Natural killer cell treated with Interleukin-12 subunit alpha and Interleukin-12 subunit beta and Interleukin-15 and Interleukin-18, amount 100 ng/mL, for 72 hours (primary cell): Measurements from ENCODE around the gene SWI5. TPM values are rescaled to one million over a fixed set of nuclear protein-coding genes. Genes with fewer than 3 reads are reported as not detected.
"Not testable (repeated sequence)": the region's sequence is repeated elsewhere in the genome, so short reads cannot be mapped to it uniquely, and the experiment has no call there.

Experiments
- ATAC-seq, 2 donors: fragments of 150-1000 bp; cut with Tn5 transposase in 1 of 2; sonication (Bioruptor Pico), chemical (Tn5 transposase) in 1 of 2; 2 replicates each; pipeline ENCODE4 v1.10.0; 2021
- DNase-seq: peaks from one replicate; pipeline ENCODE4 v3.0.0; 2022; ENCODE audit warnings: low spot score
- H3K27ac Mint-ChIP-seq, 2 donors: 1 replicate in 1 of 2; 2 replicates in 1 of 2; pipeline ENCODE4 v1.8.0; 2022; ENCODE audit warnings: mixed read lengths in 2 of 2, mild to moderate bottlenecking in 1 of 2, moderate library complexity in 1 of 2
- H3K27me3 Mint-ChIP-seq, 2 donors: 1 replicate in 1 of 2; 2 replicates in 1 of 2; pipeline ENCODE4 v1.8.0; 2022; ENCODE audit warnings: mixed read lengths in 2 of 2
- H3K36me3 Mint-ChIP-seq: one replicate; pipeline ENCODE4 v1.8.0; 2022; ENCODE audit warnings: mixed read lengths
- H3K4me1 Mint-ChIP-seq, 2 donors: 1 replicate in 1 of 2; 2 replicates in 1 of 2; pipeline ENCODE4 v1.8.0; 2022; ENCODE audit warnings: low read depth in 2 of 2, mixed read lengths in 2 of 2, mild to moderate bottlenecking in 1 of 2
- H3K4me3 Mint-ChIP-seq: one replicate; pipeline ENCODE4 v1.8.0; 2022; ENCODE audit warnings: mixed read lengths
- H3K9me3 Mint-ChIP-seq: 2 replicates; pipeline ENCODE4 v1.8.0; 2022; ENCODE audit warnings: mixed read lengths
- total RNA-seq, 2 donors: library from RNA; stranded (reverse); gene quantifications; one replicate each; pipeline ENCODE4 v1.2.3, GENCODE V29; 2022

SWI5 gene
- total RNA-seq, 2 donors from 2014 or later, result 7.5 to 20.4 TPM

DNA sequence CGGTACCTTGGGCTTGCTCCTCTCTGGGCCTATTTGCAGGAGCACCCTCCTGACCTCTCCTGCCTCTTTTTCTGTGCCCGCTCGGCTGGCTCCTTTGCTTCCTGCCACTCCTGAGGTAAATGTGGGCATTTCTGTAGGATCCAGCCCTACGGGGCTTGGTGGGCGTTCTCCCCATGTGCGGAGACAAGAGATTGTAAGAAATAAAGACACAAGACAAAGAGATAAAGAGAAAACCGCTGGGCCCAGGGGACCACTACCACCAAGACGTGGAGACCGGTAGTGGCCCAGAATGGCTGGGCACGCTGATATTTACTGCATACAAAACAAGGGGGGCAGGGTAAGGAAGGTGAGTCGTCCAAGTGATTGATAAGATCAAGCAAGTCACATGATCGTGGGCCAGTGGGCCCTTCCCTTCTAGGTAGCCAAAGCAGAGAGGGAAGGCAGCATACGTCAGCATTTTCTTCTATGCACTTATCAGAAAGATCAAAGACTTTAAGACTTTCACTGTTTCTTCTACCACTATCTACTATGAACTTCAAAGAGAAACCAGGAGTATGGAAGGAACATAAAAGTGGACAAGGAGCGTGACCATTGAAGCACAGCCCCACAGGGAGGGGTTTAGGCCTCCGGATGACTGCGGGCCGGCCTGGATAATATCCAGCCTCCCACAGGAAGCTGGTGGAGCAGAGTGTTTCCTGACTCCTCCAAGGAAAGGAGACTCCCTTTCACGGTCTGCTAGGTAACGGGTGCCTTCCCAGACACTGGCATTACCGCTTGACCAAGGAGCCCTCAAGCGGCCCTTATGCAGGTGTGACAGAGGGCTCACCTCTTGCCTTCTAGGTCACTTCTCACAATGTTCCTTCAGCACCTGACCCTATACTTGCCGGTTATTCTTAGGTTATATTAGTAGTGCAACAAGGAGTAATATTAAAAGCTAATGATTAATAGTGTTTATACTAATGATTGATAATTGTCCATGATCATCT lies 3.3 kb downstream of the SWI5 start:
- not testable (repeated sequence) for H3K36me3 Mint-ChIP-seq, H3K9me3 Mint-ChIP-seq, H3K27me3 Mint-ChIP-seq, H3K27ac Mint-ChIP-seq, H3K4me3 Mint-ChIP-seq, DNase-seq, ATAC-seq
- peaks cover 22 to 24% of the 10 kb centered on the region in 2 donors for H3K4me1 Mint-ChIP-seq

DNA sequence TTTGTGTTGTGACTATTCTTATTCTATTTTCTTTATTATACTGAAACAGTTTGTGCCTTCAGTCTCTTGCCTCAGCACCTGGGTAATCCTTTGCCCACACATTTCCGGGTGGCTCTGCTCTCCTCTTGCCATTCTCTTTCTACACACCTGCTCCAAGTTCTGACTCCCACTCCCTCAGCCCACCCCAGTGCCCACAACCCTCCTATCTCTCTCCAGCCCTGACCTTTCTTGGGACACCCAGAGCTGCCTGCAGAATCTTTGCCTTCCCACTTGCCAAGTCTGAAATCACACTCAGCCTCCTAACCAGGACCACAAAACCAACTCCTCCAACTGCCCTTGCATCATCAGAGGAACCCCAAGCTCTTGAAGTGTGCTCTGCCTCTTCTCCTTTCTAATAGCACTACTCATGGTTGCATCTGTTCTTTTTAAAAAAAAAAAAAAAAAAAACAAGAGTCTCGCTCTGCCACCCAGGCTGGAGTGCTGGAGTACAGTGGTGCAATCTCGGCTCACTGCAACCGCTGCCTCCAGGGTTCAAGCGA lies 4.1 kb downstream of the SWI5 start:
- DNase-seq (no peak), ATAC-seq (no peak)
- Mint-ChIP-seq H3K27ac (no peak overlapping the region), H3K9me3 (no peaks in the 10 kb centered on the region), H3K4me1 (peaks cover 16 to 18% of the 10 kb centered on the region in 2 donors), H3K36me3 (no peaks in the 10 kb centered on the region), H3K4me3 (no peak overlapping the region), H3K27me3 (no peaks in the 10 kb centered on the region)

DNA sequence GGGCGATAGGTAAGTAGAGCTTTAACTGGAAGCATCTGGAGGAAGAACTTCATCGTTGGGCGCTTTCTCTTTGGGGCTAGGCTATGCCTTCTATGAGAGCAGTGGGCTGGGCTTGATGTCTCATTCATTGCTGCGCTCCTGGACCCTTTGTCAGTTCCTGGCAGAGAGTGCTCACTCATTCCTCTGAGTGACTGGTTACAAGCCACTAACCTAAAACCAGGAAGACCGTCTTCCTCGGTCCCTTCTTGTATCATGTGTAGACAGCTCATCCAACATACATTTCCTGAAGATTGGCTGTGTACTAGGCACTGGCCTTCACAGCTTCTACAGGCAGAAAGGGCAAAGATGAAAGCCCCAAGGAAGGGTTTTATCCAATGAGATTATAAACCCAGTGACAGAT lies 6.4 kb downstream of the SWI5 start:
- ATAC-seq (no peak), DNase-seq (no peak)
- H3K4me1 Mint-ChIP-seq, result peaks cover 0 to 4% of the 10 kb centered on the region in 2 donors
- no peak overlapping the region for H3K27ac Mint-ChIP-seq
- H3K27me3 Mint-ChIP-seq, result no peaks in the 10 kb centered on the region
- H3K36me3 Mint-ChIP-seq, result no peaks in the 10 kb centered on the region
- no peak overlapping the region for H3K4me3 Mint-ChIP-seq
- no peaks in the 10 kb centered on the region for H3K9me3 Mint-ChIP-seq

DNA sequence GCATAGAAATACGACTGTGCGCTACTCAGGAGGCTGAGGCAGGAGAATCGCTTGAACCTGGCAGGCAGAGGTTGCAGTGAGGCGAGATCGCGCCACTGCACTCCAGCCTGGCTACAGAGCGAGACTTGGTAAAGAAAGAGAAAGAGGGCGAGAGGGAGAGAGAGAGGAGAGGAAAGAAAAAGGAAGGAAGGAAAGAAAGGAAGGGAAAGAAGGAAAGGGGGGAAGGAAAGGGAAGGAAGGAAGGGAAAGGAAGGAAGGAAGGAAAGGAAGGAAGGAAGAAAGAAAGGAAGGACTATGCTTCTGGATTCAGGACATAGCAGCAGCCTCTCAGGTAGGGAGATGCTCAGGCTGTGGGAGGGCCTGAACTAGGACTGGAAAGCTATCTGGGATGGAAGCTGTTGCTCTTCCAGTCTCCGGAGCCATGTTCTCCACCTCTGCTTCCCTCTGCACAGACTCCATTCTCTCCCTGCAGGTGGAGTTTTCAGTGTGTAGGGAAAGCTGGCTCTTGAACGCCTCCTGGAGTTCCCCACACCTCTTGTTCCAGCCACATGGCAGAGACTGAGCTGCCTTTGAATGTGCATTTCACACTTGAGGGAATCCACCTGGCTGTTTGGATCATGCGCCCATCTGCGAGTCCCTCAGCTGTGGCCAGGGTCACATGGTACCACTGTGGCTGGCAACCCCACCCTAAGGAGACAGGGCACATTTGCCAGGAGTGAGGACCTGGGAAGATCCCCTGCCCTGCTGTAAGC lies 9.1 kb downstream of the SWI5 start:
- Mint-ChIP-seq H3K4me1 (peaks cover 0 to 5% of the 10 kb centered on the region in 2 donors), H3K36me3 (no peaks in the 10 kb centered on the region), H3K27me3 (no peaks in the 10 kb centered on the region), H3K4me3 (no peak overlapping the region), H3K9me3 (no peaks in the 10 kb centered on the region), H3K27ac (no peak overlapping the region)
- no peak for ATAC-seq
- DNase-seq, result no peak

DNA sequence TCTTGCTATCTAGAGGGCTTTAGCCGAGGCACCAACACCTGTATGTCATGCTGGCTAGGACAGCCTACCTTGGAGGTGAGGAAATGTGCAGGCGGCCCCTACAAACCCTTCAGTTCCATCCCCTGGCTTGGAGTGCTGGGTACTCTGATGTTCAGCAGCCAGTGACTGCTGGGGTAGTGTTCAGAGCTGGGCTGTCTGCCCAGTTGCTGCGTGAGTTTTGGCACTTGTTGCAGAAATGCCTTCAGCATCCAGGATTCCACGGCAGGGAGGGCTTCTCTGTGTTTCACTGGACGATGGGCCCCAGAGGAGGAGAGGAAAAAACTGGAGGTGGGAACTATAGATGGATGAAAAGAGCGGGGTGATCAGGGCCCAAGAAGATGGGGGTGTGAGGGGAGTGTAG lies 10.4 kb downstream of the SWI5 start:
- Mint-ChIP-seq H3K4me3 (no peak overlapping the region), H3K36me3 (no peaks in the 10 kb centered on the region), H3K9me3 (no peaks in the 10 kb centered on the region), H3K27ac (no peak overlapping the region), H3K27me3 (no peaks in the 10 kb centered on the region), H3K4me1 (peaks cover 0 to 4% of the 10 kb centered on the region in 2 donors)
- ATAC-seq (no peak), DNase-seq (no peak)

DNA sequence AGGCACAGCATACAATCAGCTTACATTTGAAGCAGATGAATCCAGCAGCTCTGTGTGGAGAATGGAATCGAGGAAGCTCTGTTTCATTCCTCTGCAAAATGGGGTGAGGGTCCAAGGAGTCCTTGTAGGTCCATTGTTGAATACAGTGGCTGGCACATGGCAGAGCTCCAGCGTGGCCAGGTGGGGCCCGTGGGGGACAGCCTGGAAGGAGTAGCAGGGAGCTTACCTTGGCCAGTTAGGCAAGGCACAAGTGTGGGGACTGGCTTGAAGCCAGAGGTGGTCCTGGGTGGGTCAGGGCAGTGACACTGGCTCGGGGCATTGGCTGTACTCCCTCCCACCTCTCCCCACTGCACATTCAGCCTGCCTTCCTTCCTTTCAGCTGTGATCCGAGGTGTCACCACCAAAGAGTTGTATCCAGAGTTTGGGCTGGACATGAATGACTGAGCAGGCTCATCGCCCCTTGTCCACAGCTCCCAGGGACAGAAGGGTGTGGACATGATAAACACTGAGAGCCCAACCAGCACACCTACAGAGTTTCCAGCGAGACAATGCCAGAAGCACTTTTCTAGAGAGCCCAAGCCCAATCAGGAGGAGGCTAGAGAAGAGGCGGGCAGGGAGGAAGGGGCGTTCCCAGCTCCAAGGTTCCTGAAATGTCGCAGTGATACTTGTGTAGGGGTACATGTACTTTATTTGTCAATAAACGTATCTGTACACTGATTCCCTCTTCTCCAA lies 12.4 kb downstream of the SWI5 start:
- ATAC-seq (peak in 1 of 2 donors; percentile 48), DNase-seq (no peak)
- H3K4me1 Mint-ChIP-seq, result peaks cover 0 to 4% of the 10 kb centered on the region in 2 donors
- no peak overlapping the region for H3K27ac Mint-ChIP-seq
- no peaks in the 10 kb centered on the region for H3K36me3 Mint-ChIP-seq
- no peaks in the 10 kb centered on the region for H3K27me3 Mint-ChIP-seq
- H3K4me3 Mint-ChIP-seq, result no peak overlapping the region
- no peaks in the 10 kb centered on the region for H3K9me3 Mint-ChIP-seq

DNA sequence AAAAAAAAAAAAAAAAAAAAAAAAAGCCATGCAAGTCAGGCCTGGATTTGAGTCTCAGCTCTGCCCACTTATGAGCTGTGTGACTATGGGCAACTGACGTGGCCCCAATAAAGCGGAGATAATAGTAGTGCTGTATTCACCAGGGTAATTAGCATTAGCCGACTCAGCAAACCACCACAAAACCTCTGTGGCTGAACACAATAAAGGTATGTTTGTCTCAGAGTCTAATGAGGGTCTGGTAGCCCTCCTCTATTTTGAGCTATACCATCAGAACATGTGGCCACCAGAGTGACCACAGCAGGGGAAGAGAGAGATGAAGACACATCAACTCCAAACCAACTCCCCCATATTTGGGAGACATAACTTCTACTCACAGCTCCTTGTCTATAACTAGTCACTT lies 15.9 kb downstream of the SWI5 start:
- Mint-ChIP-seq H3K36me3 (no peaks in the 10 kb centered on the region), H3K27ac (no peak overlapping the region), H3K9me3 (no peaks in the 10 kb centered on the region), H3K27me3 (no peaks in the 10 kb centered on the region), H3K4me1 (peaks cover 0 to 7% of the 10 kb centered on the region in 2 donors), H3K4me3 (no peak overlapping the region)
- DNase-seq (no peak), ATAC-seq (no peak)

DNA sequence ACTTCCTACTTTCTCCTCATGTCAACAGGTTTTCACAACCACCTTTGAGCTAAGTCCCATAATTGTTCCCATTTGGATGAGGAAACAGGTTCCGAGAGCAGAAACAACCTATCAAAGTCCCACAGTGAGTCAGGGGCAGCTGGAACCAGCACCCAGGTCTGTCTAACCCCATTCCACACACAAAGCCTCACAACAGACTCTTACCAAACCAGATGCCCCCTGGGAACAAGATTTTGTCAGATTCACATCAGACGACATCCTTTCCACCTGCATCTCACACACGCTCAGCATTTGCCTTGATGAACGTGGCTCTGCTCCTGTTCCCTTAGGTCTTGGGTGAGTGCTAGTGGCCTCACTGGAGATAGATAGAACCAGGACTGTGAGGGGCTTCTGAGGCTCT lies 17.0 kb downstream of the SWI5 start:
- Mint-ChIP-seq H3K9me3 (no peaks in the 10 kb centered on the region), H3K27ac (no peak overlapping the region), H3K4me1 (peaks cover 0 to 3% of the 10 kb centered on the region in 2 donors), H3K36me3 (no peaks in the 10 kb centered on the region), H3K4me3 (no peak overlapping the region), H3K27me3 (no peaks in the 10 kb centered on the region)
- DNase-seq (no peak), ATAC-seq (no peak)

DNA sequence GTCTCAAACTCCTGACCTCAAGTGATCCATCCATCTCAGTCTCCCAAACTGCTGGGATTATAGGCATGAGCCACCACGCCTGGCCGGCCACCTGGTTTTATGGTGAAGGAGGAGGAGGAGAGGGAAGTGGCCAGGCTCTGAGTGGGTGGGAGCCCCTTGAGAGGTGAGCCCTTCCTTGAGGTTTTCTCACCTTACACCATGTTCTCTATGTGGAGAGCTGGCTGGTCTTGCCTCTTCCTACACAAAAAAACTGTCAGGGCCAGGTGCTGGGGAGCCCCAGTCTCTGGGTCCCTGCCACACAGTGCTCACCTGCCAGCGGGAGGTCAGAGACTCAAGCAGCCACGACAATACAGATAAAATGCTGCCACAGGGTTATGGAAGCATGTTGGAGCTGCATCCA lies 18.1 kb downstream of the SWI5 start:
- DNase-seq (no peak), ATAC-seq (no peak)
- peaks cover 0 to 3% of the 10 kb centered on the region in 2 donors for H3K4me1 Mint-ChIP-seq
- H3K9me3 Mint-ChIP-seq, result no peaks in the 10 kb centered on the region
- H3K27me3 Mint-ChIP-seq, result no peaks in the 10 kb centered on the region
- H3K27ac Mint-ChIP-seq, result no peak overlapping the region
- H3K4me3 Mint-ChIP-seq, result no peak overlapping the region
- H3K36me3 Mint-ChIP-seq, result no peaks in the 10 kb centered on the region

DNA sequence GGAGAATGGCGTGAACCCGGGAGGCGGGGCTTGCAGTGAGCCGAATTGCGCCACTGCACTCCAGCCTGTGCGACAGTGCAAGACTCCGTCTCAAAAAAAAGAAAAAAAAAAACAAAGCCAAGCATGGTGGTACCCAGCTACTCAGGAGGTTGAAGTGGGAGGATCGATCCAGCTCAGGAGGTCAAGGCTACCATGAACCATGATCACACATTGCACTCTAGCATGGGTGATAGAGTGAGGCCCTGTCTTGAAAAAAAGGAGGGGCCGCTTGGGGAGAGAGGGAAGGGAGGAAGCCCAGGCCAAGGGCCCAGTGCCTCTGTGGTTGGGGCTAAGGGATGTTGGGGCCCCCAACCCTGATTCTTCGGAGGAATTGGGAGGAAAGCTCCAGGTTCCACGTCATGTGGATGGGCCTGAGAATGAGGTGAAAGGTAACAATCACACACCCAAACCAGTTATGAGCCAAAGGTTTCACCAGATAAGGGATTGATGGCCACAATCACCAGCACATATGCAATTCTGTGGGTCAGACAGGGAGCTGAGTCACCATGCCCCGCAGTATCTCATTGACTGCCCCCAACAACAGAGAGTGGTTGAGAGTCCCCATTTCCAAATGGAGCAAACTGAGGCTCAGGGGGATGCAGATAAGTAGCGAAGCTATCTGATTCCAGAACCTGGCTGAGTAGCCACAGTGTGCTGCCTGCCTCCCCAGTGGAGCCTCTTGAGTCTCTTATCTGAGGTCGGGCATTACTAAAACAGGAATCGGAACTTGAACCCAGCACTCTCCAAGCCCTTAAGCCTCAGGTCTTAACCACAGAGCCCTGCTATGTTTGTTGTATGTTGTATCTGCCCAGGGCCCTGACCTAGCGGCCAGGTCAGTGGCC lies 20.5 kb downstream of the SWI5 start:
- Mint-ChIP-seq H3K27ac (no peak overlapping the region), H3K9me3 (no peaks in the 10 kb centered on the region), H3K36me3 (no peaks in the 10 kb centered on the region), H3K4me1 (peaks cover 0 to 3% of the 10 kb centered on the region in 2 donors), H3K27me3 (no peaks in the 10 kb centered on the region), H3K4me3 (no peak overlapping the region)
- DNase-seq, result no peak
- ATAC-seq, result no peak

DNA sequence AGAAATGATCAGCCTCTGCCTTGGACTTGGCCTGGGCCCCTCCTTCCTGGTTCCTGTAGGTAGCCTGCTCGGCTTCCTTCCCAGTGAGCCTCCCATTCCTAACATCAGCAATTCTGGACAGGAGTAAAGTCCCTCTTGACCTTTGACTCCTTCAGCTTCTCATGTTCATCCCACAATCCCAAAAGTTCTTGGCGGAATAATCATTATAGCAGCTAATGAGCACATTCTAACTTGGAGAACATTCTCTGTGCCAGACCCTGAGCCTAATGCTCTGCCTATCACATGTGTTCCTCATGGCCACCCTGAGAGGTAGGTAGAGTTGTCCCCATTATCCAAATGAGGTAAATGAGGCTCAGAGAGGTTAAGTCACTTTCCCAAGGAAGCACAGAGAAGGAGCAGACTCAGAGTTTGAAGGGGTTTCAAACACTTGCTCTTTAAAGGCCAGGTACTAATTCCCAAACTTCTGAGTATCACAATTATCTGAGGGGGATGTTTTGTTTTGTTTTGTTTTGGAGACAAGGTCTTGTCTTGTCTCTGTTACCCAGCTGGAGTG lies 21.2 kb downstream of the SWI5 start:
- Mint-ChIP-seq H3K27me3 (no peaks in the 10 kb centered on the region), H3K4me3 (no peak overlapping the region), H3K4me1 (peaks cover 0 to 3% of the 10 kb centered on the region in 2 donors), H3K27ac (no peak overlapping the region), H3K9me3 (no peaks in the 10 kb centered on the region), H3K36me3 (no peaks in the 10 kb centered on the region)
- no peak for ATAC-seq
- no peak for DNase-seq

DNA sequence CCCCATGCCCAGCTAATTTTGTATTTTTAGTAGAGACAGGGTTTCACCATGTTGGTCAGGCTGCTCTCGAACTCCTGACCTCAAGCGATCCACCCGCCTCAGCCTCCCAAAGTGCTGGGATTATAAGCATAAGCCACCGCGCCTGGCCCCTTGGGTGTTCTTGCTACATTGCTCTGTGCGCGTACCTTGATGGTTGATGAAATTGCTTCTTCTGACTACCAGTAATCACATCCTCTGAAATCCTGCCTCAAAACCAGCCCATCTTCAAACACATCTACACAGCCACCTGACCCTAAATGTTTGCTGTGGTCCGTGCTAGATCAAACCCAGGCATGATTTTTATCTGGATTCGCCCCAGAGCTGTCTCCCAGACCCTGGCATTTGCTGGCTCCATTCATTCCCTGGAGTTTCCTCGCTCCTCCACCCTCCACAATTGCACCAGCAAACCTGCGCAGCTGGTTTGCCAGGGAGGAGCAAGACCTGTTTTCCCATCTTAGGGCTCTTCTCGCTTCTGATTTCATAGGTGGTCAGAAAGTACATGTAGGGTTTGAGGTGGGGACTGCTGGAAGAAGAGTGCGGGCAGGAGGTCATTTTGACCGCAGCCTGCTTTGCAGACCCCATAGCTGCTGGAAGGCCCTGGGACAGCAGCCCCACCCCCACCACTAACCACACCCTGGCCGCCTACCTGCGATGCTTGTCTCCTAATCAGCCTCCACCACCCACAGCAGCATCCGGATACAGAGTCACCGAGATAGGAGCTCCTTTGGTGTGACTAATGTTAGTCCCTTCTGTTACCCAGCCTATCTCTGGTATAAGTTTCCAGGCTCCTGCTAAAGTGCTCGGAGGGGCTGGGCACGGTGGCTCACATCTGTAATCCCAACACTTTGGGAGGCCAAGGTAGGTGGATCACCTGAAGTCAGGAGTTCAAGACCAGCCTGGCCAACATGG lies 22.7 kb downstream of the SWI5 start:
- H3K4me1 Mint-ChIP-seq, result peaks cover 0 to 3% of the 10 kb centered on the region in 2 donors
- H3K9me3 Mint-ChIP-seq, result no peaks in the 10 kb centered on the region
- H3K27me3 Mint-ChIP-seq, result no peaks in the 10 kb centered on the region
- no peak overlapping the region for H3K27ac Mint-ChIP-seq
- ATAC-seq (no peak), DNase-seq (no peak)
- H3K4me3 Mint-ChIP-seq, result no peak overlapping the region
- no peaks in the 10 kb centered on the region for H3K36me3 Mint-ChIP-seq
